HG03280 (cell line): Measurements from ENCODE around the gene PAX5.
A peak's percentile ranks its signal among the peaks of the same experiment; 100 is the strongest.

Source experiments
- ATAC-seq: cut with Tn5 transposase; IDR thresholded peaks from one replicate; pipeline ENCODE4 v1.9.1; 2021; ENCODE audit warnings: mild to moderate bottlenecking, moderate library complexity; ENCODE audit not compliant: unreplicated experiment

PAX5 gene

GRCh38 chr9:36961561-36962325 is 72.3 kb downstream of the PAX5 start:
- no peak for ATAC-seq

DNA sequence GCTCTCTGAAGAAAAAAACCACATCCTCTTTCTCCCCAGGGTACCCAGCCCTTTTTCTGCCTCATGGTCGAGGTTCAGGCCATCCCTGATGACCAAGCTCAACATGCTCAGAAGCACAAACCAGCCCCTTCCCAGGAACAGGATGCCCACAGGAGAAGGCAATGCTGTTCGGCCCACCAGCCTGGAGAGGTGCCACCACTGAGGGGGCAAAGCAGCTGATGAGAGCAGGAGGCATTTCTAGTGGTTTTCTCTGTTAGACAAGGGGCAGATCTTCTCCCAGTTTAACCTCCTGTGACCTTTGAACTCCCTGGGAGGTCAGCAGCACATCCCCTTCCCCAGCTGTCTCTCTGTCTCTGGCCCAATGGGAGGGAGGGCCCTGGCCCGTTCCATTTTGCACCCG is 73.0 kb downstream of the PAX5 start:
- ATAC-seq = no peak

DNA sequence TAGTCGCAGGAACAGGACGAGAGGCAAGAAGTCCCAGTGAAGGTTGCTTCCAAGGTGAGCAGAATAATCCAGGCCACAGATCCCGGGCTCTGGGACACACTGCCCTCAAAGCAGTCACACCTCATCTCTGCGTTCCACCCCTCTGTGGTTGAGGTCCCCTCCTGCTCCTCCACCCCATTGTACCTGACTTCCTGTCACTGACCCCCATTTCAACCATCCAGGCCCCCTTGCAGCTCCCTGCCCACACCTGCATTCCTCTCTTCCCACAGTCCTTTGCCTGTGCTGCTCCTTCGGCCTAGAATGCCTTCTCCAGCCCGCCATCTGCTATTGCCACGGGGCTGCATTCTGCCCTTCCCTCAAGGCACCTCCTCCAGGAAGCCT is 73.5 kb downstream of the PAX5 start:
- no peak for ATAC-seq

GRCh38 chr9:36959681-36960574 is 74.1 kb downstream of the PAX5 start:
- no peak for ATAC-seq

DNA sequence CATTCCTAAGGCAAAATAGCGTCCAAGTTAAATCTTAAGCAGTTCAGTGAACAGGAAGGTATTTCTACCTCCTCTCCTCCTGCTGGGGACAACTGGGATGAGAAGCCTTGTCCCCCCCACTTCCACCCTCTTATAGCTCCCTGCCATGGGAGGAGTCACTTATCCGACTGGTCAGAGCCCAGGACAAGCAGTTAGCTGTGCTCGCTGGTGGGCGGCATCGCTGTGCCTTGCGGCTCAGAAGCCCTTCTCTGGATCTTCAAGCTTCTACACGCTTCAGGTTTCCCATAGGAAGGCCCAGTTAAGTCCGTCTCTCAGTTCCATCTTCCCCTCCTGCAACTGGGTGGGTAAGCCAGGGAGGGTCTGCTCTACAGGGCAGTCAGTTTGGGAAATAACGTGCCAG is 77.2 kb downstream of the PAX5 start:
- ATAC-seq = no peak

DNA sequence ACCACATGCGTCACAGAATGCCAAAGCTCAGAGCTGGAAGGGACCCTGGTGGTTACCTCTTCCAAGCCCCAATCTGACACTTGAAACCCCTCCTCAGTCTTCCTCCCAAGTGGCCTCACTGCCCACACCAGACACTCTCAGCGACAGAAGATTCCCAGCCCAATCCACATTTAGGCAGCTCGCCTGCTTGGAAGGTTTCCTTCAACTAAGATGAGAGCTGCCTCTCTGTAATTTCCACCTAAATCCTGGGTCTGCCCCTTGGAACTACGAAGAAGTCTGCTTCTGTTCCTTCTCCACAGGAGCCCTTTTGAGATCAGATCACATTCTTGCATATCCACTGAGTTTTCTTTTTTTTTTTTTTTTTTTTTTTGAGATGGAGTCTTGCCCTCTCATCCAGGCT is 83.7 kb downstream of the PAX5 start:
- ATAC-seq = no peak

DNA sequence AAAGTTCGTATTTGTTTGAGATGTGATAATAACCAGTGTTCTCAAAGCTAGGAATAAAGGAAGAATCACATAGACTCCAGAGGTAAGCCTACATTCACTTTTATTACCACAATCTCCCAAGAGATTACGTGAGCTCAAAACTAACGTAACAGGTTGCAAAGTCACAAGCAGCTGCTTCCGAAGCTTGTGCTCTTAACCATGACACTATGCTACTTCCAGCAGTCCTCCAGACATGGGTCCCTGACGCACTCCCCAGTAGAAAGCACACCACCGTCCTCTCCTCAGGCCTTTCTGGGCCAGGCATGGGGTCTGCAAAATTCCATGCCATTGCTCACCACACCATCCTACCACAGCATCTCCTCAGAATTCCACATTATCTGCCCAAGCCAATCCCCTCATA is 84.6 kb downstream of the PAX5 start:
- no peak for ATAC-seq

GRCh38 chr9:36948051-36948450 is 86.0 kb downstream of the PAX5 start:
- no peak for ATAC-seq

- ATAC-seq = no peak
Observed at GRCh38 chr9:36946653-36947052, 87.4 kb downstream of the PAX5 start.

- no peak for ATAC-seq
Observed at GRCh38 chr9:36945999-36946398, 88.1 kb downstream of the PAX5 start.

DNA sequence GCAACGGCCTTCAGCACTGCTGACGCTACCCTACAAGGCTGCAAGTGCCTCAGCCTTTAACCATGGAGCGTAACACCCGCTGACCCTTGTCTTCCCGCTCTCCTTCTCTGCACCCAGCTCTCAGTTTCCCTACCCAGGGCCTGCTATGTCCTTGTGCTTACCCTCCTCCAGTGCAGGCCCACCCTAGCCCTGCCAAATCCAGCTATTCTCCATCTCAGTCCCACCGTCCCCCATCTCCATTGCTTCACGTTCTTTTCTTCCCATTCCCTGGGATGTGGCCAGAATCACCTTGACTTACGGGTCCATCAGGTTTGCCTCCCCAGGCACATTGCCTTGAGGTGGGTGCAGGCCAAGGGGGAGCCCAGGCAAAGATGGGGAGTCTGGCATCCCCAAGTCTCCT is 91.2 kb downstream of the PAX5 start:
- ATAC-seq = no peak

DNA sequence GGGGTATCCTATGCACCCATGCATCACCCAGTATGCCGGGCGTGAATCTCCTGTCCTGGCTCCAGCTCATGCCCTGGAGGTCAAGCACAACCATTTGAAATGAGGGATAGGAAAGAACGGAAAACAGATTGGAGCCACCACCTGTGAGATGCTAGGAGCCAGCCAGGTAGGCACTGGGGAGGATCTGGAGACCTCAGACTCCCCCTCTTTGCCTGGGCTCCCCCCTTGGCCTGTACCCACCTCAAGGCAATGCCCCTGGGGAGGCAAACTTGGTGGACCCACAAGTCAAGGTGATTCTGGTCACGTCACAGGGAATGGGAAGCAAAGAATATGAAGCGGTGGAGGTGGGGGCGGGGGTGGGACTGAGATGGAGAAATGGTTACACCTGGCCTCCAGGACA is 92.6 kb downstream of the PAX5 start:
- no peak for ATAC-seq

GRCh38 chr9:36940881-36941280 is 93.2 kb downstream of the PAX5 start:
- no peak for ATAC-seq

DNA sequence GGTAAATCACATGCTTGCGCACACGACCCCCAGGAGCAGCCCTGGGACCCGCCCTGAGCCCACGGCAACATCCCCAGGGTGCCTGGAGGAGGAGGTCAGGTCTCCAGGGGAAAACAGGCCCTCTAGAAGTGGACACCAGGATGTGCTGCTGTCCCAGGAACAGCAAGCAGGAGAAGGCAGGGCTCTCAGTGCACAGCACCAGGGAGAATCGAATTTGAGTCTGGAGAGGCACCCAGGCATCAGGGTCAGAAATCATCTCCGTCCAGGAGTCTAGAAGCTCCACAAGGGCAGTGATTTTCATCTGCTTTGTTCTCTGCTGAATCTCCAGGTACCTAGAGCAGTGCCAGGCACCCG is 93.6 kb downstream of the PAX5 start:
- ATAC-seq = no peak

- ATAC-seq = no peak
Observed at GRCh38 chr9:36939655-36940499, 94.2 kb downstream of the PAX5 start.

GRCh38 chr9:36939214-36939613 is 94.9 kb downstream of the PAX5 start:
- ATAC-seq = no peak

DNA sequence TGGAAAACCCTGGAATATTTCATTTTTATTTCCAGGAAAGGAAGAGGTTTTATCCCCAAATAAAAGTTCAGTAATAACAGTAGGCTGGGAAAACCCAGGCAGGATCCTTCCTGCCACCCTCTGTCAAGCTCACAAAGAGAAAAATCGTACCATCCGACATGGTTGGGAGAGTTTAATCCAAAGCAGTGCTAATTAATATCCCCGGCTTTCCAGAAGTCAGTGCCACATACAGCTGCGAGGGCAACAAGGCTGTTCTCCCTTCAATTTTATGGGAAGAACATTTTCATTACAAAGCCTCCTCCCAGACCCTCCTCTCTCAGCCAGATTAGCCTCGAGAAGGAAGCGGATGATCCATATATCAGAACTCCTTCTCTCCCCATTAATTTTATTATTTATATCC is 95.5 kb downstream of the PAX5 start:
- ATAC-seq = no peak

DNA sequence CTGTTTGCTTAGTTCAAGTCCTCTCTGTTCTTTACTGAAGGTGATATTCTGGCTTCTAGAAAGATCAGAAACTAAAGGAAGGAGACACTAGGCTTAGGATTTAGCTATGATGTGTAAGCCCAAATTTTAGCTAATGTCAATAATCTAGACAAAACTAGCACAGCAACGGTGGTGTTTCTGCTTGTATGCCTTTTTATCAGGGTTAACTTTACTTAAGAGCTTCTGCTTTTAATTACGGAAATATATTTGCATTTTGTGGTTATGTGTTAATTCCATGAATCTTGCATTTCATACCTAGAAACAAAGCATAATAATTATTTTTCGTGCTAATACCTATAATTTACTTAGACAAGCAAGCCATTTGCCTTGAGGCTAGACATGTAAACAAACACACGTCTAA is 96.1 kb downstream of the PAX5 start:
- no peak for ATAC-seq

DNA sequence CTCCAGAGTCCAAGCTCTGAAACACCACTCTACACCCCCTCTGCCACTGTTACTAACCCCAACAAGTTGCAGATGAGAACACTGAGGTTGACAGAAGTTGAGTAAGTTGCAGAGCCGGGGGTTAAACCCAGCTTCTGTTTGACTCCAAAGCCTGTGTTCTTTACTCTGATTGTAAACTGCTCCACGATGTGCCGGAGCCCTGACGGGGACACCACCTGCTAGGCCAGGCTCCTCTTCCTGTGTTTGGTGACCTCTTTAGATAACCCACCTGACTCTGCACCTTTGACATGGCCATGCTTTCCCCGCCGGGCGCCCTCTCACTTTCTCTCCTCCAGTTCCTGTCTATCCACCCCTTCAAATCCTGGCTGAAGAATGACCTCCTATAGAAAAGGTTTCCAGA is 96.7 kb downstream of the PAX5 start:
- ATAC-seq = no peak

DNA sequence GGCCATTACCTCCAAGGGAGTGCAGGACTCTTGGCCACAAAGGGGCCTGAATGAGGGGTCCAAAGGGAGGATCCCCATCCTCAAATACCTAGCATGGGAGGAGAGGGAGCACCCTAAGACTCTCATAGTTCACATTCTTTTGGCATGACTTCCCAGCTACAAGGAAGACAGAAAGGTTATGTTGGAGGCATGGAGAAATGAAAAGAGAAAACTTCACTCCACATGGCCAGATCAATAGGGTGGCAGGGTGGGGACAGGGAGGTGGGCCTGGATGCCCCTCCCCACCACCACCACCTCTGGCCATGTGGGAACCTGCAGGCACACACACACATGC is 97.6 kb downstream of the PAX5 start:
- no peak for ATAC-seq

- peak; percentile 86 for ATAC-seq
Observed at GRCh38 chr9:36935768-36936497, 98.1 kb downstream of the PAX5 start.
